ENCODE data around the gene PEAK1.

PEAK1 gene

DNA sequence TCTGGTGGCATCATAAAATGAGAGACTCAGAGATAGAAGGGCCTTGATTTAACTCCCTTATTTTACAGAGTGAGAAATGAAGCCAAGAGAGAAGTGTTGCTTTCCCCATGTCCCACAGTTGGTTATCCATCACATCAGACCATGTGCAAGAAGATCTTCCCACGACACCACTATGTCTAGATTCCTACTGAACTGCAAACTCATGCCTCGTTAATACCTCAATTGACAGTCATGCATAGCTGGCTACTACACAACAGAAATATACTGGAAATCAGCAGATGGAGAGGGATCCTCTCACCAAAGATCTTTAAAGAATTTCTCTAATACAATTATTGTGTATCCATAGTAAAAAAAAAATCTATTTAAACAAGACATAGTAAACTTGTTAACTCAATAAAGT lies 33.3 kb downstream of the PEAK1 start:
- no peak overlapping the region for H3K9ac ChIP-seq
- peaks cover 0 to 100% (median 3%) of the 10 kb centered on the region in 11 experiments; a peak in 6 of 22 replicates for H4K20me1 ChIP-seq
- H3K4me1 ChIP-seq = peaks cover 0 to 38% (median 0%) of the 10 kb centered on the region in 10 experiments; a peak in 5 of 20 replicates
- TF ChIP-seq Cebpa-rat (IDR thresholded peaks at IDR 0.05) = no peak
- H3K36me3 ChIP-seq = no peaks in the 10 kb centered on the region
- no peak overlapping the region for H3K4me2 ChIP-seq
- H3K9me3 ChIP-seq (replicated peaks in 1 of 11) = no peaks in the 10 kb centered on the region
- no peak overlapping the region for H3K27ac ChIP-seq
- no peak overlapping the region for H3K4me3 ChIP-seq
- H3K27me3 ChIP-seq = no peaks in the 10 kb centered on the region

DNA sequence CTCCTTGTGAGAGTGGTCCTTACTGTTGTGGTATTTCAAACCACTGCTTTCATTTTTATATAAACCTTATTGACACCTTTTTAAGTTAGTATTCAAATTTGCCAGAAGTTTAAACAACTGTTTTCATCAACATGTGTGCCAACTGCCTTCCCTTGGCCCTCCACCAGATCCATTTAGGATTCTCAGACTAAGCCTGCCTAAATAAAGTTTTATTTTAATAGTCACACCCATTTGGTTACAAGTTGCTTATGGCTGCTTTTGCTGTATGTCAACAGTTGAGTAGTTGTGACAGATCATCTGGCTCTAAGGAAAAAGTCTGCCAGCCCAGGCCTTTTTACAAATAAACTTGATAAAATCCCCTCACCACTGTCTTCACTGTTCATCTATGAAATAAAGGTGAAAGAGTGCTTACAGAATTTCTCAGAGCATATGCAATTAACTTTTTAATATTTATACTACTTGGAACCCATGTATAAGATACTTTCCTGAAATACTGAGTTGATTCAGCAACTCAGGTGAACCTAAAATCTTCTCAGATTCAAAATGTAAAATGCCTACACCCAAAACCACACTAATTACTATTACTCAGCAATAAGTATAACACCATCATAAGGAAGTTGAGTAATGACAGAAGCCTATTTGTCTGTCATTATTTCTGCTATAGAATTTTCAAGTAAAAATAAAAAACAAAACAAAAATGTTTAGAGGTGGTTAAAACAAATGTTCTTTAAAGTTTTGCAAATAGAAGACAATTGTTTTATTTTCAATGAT lies 35.1 kb downstream of the PEAK1 start:
- no peak for TF ChIP-seq Cebpa-rat (IDR thresholded peaks at IDR 0.05)
- H3K9ac ChIP-seq = no peak overlapping the region
- H3K27me3 ChIP-seq = no peaks in the 10 kb centered on the region
- peaks cover 0 to 22% (median 0%) of the 10 kb centered on the region in 10 experiments; a peak in 5 of 20 replicates for H3K4me1 ChIP-seq
- no peak overlapping the region for H3K4me3 ChIP-seq
- H3K9me3 ChIP-seq (replicated peaks in 1 of 11) = no peaks in the 10 kb centered on the region
- H4K20me1 ChIP-seq = peaks cover 0 to 99% (median 0%) of the 10 kb centered on the region in 11 experiments; a peak in 4 of 22 replicates
- H3K4me2 ChIP-seq = peak overlapping the region in 3 of 11 experiments; percentile 9 to 40 (median 16); a peak in 2 of 22 replicates
- H3K36me3 ChIP-seq = no peaks in the 10 kb centered on the region
- H3K27ac ChIP-seq = no peak overlapping the region

DNA sequence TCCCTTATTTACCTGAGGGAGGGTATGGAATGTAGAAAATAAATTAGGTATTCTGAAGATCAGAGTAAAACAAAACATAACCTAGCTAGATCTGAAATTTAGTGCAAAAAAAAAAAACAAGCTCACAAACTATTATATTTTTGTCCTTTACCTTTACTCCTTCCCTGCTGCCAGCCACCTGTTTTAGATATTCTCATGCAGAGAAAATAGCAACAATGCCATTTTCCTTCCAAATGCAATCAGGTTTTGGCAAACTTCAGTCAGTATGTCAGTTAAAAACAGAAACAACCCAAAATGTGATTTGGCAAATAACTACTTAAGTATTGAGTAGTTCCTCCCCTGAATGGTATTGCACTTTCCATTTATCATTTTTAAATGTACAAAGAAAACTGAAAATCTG lies 35.8 kb downstream of the PEAK1 start:
- no peaks in the 10 kb centered on the region for H3K27me3 ChIP-seq
- peaks cover 0 to 22% (median 0%) of the 10 kb centered on the region in 10 experiments; a peak in 5 of 20 replicates for H3K4me1 ChIP-seq
- H3K9ac ChIP-seq = no peak overlapping the region
- H3K27ac ChIP-seq = no peak overlapping the region
- no peak for TF ChIP-seq Cebpa-rat (IDR thresholded peaks at IDR 0.05)
- H3K9me3 ChIP-seq (replicated peaks in 1 of 11) = no peaks in the 10 kb centered on the region
- no peak overlapping the region for H3K4me2 ChIP-seq
- H3K4me3 ChIP-seq = no peak overlapping the region
- H4K20me1 ChIP-seq = peaks cover 0 to 99% (median 0%) of the 10 kb centered on the region in 11 experiments; a peak in 4 of 22 replicates
- H3K36me3 ChIP-seq = no peaks in the 10 kb centered on the region

DNA sequence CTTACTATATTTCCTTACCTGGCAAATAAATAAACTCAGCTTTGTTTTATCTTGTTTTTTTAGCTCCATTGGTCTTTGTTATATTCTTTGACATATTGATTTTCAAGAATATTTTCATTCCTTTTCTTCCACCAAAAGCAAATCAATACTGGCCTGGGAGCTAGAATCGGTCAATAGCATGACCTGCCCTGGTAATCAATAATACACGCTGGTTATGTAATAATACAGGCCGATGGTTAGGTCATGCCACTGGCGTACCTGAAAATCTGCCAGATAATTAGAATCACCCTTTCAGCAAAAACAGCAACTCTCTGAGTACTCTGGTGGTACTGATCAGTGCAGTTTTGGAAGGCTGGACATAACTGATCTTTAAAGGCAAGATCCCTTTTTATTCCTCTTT lies 39.9 kb downstream of the PEAK1 start:
- Histone ChIP-seq H3K9ac (no peak overlapping the region), H3K27ac (no peak overlapping the region), H3K4me1 (peaks cover 0 to 6% (median 0%) of the 10 kb centered on the region in 10 experiments; a peak in 5 of 20 replicates), H3K4me2 (no peak overlapping the region), H3K27me3 (no peaks in the 10 kb centered on the region), H3K9me3 (replicated peaks in 1 of 11) (no peaks in the 10 kb centered on the region), H3K36me3 (no peaks in the 10 kb centered on the region), H3K4me3 (no peak overlapping the region), H4K20me1 (peaks cover 0 to 91% (median 0%) of the 10 kb centered on the region in 11 experiments; a peak in 4 of 22 replicates)
- no peak for TF ChIP-seq Cebpa-rat (IDR thresholded peaks at IDR 0.05)

DNA sequence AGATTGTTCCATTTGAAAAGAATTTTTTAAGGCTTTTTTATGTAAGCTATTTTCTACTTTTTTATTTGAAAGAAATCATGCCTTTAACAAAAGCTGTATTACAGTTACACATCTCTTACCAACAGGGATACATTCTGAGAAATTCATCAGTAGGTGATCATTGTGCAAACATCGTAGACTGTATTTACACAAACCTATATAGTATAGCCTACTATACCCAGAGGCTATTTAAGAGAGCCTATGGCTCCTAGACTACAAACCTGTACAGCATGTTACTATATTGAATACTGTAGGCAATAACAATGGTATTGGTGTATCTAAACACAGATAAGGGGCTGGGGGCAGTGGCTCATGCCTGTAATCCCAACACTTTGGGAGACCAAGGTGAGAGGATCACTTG lies 43.1 kb downstream of the PEAK1 start:
- Histone ChIP-seq H4K20me1 (peaks cover 0 to 87% (median 0%) of the 10 kb centered on the region in 11 experiments; a peak in 3 of 22 replicates), H3K4me2 (no peak overlapping the region), H3K9me3 (replicated peaks in 1 of 11) (no peaks in the 10 kb centered on the region), H3K27me3 (no peaks in the 10 kb centered on the region), H3K4me3 (no peak overlapping the region), H3K4me1 (no peaks in the 10 kb centered on the region; a peak in 1 of 20 replicates), H3K27ac (no peak overlapping the region), H3K36me3 (no peaks in the 10 kb centered on the region), H3K9ac (no peak overlapping the region)
- TF ChIP-seq Cebpa-rat (IDR thresholded peaks at IDR 0.05) = no peak

DNA sequence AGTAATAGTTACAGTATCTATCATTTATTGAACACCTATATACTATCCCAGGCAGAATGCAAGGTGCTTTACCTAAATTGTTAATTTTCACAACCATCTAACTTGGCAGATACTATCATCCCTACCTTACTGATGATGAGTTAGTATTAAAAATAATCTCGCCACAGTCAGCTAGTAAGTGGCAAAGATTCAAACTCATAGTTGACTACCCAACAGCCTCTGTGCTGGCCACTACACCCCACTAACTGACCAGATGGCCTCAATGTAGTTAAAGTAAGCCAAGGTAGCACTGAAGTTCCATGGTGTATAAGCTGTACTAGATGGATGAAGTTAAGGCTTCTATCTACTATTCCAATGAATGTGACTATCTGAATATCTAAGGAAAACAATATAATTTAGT lies 44.8 kb downstream of the PEAK1 start:
- peaks cover 0 to 87% (median 0%) of the 10 kb centered on the region in 11 experiments; a peak in 4 of 22 replicates for H4K20me1 ChIP-seq

DNA sequence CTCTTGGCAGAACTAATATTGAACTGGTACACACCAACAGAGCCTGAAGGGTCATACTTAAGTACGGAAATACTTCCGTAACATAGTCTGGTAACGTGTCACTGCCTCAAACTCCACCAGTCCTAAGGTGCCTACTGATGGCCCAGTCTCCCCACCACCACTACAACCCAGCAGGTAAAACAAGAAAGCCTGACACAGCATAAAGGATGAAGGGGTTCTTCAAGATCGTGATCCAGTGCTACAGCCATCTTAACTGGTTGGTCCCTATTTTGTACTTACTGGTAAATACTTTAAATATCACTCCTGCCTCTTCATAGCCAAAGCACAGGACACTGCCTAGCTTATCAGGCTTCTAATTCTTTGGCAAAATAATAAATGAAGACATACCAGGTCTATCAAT lies 46.5 kb downstream of the PEAK1 start:
- Histone ChIP-seq H3K27me3 (no peaks in the 10 kb centered on the region), H3K9ac (no peak overlapping the region)

More for the DNA sequence above, 44.8 kb downstream of the PEAK1 start:
- no peak overlapping the region for H3K4me3 ChIP-seq
- no peak overlapping the region for H3K9ac ChIP-seq
- TF ChIP-seq Cebpa-rat (IDR thresholded peaks at IDR 0.05) = no peak
- no peaks in the 10 kb centered on the region for H3K36me3 ChIP-seq
- no peak overlapping the region for H3K4me2 ChIP-seq
- H3K9me3 ChIP-seq (replicated peaks in 1 of 11) = no peaks in the 10 kb centered on the region
- no peak overlapping the region for H3K27ac ChIP-seq
- no peaks in the 10 kb centered on the region; a peak in 1 of 20 replicates for H3K4me1 ChIP-seq
- no peaks in the 10 kb centered on the region for H3K27me3 ChIP-seq

DNA sequence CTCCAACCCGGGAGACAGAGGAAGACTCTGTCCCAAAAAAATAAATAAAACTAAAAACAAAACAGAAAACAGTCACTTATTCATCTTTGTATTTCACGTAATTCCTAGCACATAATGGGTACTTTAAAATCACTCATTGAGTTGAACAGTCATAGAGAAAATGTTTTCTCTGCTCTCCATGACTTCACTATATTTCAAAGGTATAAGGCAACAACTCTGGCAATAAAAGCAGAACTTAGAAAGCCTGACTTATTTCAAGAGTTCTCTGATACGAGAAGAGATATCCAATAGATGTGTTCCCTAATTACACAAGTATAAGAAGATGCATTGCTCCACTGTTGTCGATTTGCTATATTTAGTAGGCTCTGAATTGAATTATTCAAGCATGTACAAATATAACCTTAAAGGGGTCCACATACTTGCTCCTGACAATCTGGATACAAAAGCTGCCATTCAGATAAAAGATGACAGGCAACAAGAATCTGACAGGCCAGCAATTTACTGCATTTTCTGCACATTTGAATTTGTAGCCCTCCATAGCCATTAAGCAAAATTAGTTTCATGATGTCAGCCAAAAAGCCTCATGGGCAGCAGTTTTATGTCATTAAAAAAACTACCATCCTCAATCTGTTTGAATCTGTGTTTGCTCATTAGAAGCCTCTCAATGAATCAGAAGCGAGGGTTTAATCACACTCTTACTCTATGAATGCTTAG lies 47.9 kb downstream of the PEAK1 start:
- Histone ChIP-seq H3K9ac (no peak overlapping the region), H3K36me3 (no peaks in the 10 kb centered on the region), H3K9me3 (replicated peaks in 1 of 11) (no peaks in the 10 kb centered on the region), H3K27ac (no peak overlapping the region), H3K4me2 (no peak overlapping the region), H3K4me1 (no peaks in the 10 kb centered on the region; a peak in 1 of 20 replicates), H3K4me3 (no peak overlapping the region), H3K27me3 (no peaks in the 10 kb centered on the region), H4K20me1 (peaks cover 0 to 90% (median 0%) of the 10 kb centered on the region in 11 experiments; a peak in 4 of 22 replicates)
- TF ChIP-seq Cebpa-rat (IDR thresholded peaks at IDR 0.05) = no peak

More for the DNA sequence above, 46.5 kb downstream of the PEAK1 start:
- Histone ChIP-seq H4K20me1 (peaks cover 0 to 88% (median 0%) of the 10 kb centered on the region in 11 experiments; a peak in 4 of 22 replicates), H3K27ac (no peak overlapping the region), H3K4me1 (no peaks in the 10 kb centered on the region; a peak in 1 of 20 replicates), H3K4me3 (no peak overlapping the region), H3K9me3 (replicated peaks in 1 of 11) (no peaks in the 10 kb centered on the region), H3K4me2 (no peak overlapping the region), H3K36me3 (no peaks in the 10 kb centered on the region)
- TF ChIP-seq Cebpa-rat (IDR thresholded peaks at IDR 0.05) = no peak

DNA sequence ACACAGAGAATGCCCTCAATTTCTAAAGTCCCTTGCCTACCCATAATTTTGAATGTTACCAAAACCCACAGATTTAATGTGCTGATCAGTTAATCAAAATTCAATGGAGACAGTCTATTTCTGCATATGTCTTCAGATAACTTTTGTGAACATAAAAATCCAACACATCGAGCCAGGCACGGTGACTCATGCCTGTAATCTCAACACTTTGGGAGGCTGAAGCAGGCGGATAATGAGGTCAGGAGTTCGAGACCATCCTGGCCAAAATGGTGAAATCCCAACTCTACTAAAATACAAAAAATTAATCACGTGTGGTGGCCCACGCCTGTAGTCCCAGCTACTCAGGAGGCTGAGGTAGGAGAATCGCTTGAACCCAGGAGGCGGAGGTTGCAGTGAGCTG lies 49.3 kb downstream of the PEAK1 start:
- Histone ChIP-seq H3K27ac (no peak overlapping the region), H3K4me2 (no peak overlapping the region), H3K9me3 (replicated peaks in 1 of 11) (no peaks in the 10 kb centered on the region), H3K4me3 (no peak overlapping the region), H3K4me1 (no peaks in the 10 kb centered on the region; a peak in 1 of 20 replicates), H3K27me3 (no peaks in the 10 kb centered on the region), H3K36me3 (no peaks in the 10 kb centered on the region), H3K9ac (no peak overlapping the region), H4K20me1 (peaks cover 0 to 85% (median 0%) of the 10 kb centered on the region in 11 experiments; a peak in 4 of 22 replicates)
- TF ChIP-seq Cebpa-rat (IDR thresholded peaks at IDR 0.05) = no peak
